NB4 (cell line): ENCODE data around the gene PRCD.

Experiments
- DNase-seq: peaks from one replicate; pipeline ENCODE4 v3.0.0; 2010; ENCODE audit warnings: low read depth
- H3K4me3 ChIP-seq: one replicate; pipeline ENCODE4 v1.5.1; 2011; ENCODE audit warnings: mild to moderate bottlenecking, low read depth, low read length, moderate library complexity
- MYC ChIP-seq: IDR thresholded peaks from 2 replicates; pipeline ENCODE4 v1.6.1; 2011; ENCODE audit warnings: low read depth, low read length
- POLR2A ChIP-seq: IDR thresholded peaks from 2 replicates; pipeline ENCODE4 v1.6.1; 2011; ENCODE audit warnings: mild to moderate bottlenecking; ENCODE audit not compliant: insufficient read length; ENCODE audit errors: extremely low read depth
- TF ChIP-seq, protein P1 (sequence below): IDR thresholded peaks from one replicate; pipeline ENCODE4 v1.5.1; 2012; ENCODE audit warnings: low read depth, low read length
- TF ChIP-seq, protein P2 (sequence below): IDR thresholded peaks from 2 replicates; pipeline ENCODE4 v1.6.1; 2011; ENCODE audit warnings: low read depth, low read length

PRCD gene

DNA sequence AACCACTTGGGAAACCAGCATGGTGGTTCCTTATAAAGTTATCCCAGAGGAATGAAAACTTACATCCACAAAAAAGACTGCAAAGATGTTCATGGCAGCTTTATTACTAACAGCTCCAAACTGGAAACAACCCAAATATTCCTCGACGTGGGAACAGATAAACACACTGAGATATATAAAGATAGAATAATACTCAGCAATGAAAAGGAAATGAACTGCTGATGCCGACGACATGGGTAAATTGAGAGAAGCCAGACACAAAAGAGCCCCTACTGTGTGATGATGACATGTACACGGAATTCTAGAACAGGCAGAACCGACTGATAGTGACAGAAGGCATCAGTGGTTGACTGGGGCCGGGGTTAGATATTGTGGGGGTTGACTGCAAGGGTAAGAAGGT, 9.7 kb downstream of the PRCD start:
- TF ChIP-seq, protein P1, sequence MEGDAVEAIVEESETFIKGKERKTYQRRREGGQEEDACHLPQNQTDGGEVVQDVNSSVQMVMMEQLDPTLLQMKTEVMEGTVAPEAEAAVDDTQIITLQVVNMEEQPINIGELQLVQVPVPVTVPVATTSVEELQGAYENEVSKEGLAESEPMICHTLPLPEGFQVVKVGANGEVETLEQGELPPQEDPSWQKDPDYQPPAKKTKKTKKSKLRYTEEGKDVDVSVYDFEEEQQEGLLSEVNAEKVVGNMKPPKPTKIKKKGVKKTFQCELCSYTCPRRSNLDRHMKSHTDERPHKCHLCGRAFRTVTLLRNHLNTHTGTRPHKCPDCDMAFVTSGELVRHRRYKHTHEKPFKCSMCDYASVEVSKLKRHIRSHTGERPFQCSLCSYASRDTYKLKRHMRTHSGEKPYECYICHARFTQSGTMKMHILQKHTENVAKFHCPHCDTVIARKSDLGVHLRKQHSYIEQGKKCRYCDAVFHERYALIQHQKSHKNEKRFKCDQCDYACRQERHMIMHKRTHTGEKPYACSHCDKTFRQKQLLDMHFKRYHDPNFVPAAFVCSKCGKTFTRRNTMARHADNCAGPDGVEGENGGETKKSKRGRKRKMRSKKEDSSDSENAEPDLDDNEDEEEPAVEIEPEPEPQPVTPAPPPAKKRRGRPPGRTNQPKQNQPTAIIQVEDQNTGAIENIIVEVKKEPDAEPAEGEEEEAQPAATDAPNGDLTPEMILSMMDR: no peak
- TF ChIP-seq MYC (no peak), POLR2A (no peak)
- TF ChIP-seq, protein P2, sequence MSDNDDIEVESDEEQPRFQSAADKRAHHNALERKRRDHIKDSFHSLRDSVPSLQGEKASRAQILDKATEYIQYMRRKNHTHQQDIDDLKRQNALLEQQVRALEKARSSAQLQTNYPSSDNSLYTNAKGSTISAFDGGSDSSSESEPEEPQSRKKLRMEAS: no peak
- no peak for DNase-seq
- H3K4me3 ChIP-seq: no peak overlapping the region

DNA sequence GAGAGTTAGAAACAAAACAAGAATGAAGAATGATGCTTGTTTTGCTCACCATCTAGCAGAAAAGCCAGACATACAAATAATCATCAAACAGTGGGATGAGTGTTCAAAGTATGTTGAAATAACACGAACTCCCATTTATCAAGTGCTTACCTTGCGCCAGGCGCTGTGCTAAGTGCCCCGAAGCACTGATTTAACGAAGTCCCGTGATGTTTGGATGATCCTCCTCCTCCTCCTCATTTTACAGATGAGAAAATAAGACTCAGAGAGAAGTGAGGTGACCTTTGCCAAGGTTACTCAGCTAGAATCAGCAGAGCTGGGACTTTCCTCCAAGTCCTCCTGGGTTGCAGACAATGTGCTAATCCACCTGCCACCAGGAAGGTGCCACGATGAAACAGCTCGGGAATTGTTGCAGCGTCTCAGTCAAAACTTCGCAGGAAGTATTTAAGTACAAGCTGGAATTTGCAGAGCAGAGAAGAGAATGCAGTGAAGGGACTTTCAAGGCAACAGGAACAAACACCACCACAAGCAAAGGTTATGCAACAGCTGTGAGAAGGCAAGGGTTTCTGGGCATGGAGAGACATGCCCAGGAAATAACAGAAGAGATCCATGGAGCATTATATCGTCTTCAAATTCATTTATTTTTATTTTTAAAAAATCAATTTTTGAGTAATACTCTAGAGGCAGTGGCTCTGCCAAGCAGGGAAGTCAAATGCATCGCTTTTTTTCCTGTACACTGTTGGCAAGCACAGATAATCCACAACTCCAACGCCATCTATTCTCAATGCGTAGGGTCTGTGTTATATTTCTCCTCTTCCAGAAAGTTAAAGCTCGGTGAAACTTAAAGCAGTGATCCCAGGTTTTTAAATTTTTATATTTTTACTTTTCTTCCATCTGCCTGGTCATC, 11.1 kb downstream of the PRCD start:
- no peak overlapping the region for H3K4me3 ChIP-seq
- TF ChIP-seq, protein P2: 0 out of 2 replicates have a peak, but pooled peaks have one; percentile 39
- TF ChIP-seq MYC: 0 out of 2 replicates have a peak, but pooled peaks have one; percentile 7
- TF ChIP-seq POLR2A: no peak
- TF ChIP-seq, protein P1: no peak
- DNase-seq: peak; percentile 69

DNA sequence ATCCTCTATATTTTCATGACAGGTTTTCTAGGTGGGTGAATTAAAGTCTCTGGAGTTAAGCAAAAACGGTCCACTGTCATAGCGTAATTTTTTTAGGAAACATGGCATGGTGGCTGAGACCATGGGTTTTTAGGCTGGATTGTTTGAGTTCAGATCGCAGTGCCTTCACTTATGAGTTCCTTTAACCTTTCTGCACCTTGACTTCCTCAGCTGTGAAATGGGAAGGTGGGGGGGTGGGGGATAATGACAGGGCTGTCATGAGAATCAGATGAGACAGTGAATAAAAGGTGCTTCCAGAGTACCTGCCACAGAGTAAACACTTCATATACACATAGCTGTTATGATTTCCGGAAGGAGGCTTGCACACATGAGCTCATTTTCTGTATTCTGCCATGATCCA, 11.8 kb downstream of the PRCD start:
- no peak overlapping the region for H3K4me3 ChIP-seq
- TF ChIP-seq, protein P1: no peak
- TF ChIP-seq, protein P2: no peak
- TF ChIP-seq MYC (no peak), POLR2A (no peak)
- no peak for DNase-seq

DNA sequence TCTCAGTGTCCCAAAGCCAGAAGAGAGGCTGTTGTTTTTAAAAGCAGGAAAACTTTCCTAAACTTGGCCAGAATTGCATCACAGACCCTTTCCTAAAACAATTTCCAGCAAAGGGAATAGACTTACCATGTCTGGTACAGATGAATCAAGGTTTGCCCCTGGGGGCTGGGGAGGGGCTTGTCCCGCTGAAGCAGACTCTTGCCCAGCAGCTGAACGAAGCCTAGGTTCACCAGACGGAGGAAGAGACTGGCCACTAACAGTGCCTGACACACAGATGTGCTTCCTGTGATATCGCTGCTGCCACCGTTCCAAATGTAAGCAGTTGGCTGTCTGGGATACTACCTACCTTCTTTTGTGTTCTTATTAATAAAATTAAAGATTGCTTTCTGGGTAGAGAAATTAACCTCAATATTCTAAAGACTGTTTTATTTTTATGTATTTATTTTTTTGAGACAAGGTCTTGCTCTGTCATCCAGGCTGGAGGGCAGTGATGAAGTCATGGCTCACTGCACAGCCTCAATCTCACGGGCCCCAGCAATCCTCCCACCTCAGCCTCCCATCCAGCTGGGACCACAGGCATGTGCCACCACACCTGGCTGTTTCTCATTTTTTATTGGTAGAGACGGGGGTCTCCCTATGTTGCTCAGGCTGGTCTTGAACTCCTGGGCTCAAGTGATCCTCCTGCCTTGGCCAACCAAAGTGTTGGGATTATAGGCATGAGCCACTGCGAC, 13.5 kb downstream of the PRCD start:
- DNase-seq: no peak
- no peak overlapping the region for H3K4me3 ChIP-seq
- TF ChIP-seq, protein P1: no peak
- TF ChIP-seq, protein P2: no peak

DNA sequence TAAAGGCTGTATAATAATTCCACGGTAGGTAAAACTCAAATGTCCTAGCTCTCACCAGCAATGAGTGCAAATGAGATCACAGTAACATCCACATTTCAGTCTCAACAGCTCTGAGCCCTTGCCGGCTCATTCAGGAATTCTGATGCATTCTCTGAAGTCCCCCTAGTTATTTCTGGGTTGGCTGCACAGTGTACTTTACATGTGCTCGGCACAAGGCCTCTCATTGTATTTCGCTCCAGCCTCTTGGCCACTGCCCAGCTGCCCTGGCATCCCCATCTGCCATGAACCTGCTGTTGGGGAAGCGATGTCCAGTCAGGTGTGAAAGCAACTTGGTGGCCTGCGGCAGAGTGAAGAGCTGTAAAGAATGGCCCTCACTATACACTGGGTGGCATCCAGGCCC, 14.3 kb downstream of the PRCD start:
- no peak for DNase-seq
- H3K4me3 ChIP-seq: no peak overlapping the region
- TF ChIP-seq POLR2A (no peak), MYC (no peak)
- TF ChIP-seq, protein P1: no peak
- TF ChIP-seq, protein P2: no peak
